Ascending aorta (tissue), 2 donors: ENCODE results near the gene RSF1. TPM values are rescaled to one million over a fixed set of nuclear protein-coding genes. Genes with fewer than 3 reads are reported as not detected.
"Not testable (repeated sequence)": the region's sequence is repeated elsewhere in the genome, so short reads cannot be mapped to it uniquely, and the experiment has no call there.

Experiments
- DNase-seq, 2 donors: peaks; one replicate each; pipeline ENCODE4 v3.0.0-alpha.2; 2019; ENCODE audit warnings: low spot score in 2 of 2
- H3K27ac ChIP-seq, 2 donors: fragments of 200-600 bp; sonication (generic); one replicate each; pipeline ENCODE4 v1.5.1; 2016 to 2017; ENCODE audit warnings: mild to moderate bottlenecking in 1 of 2
- H3K27me3 ChIP-seq: fragments of 200-600 bp; sonication (generic); one replicate; pipeline ENCODE4 v1.5.1; 2017
- H3K36me3 ChIP-seq, 2 donors: fragments of 200-600 bp; sonication (generic); one replicate each; pipeline ENCODE4 v1.5.1; 2016
- H3K4me1 ChIP-seq, 2 donors: fragments of 200-600 bp; sonication (generic); one replicate each; pipeline ENCODE4 v1.5.1; 2016 to 2017; ENCODE audit warnings: mild to moderate bottlenecking in 1 of 2
- H3K4me3 ChIP-seq, 2 donors: fragments of 200-600 bp; sonication (generic); one replicate each; pipeline ENCODE4 v1.5.1; 2016 to 2017; ENCODE audit warnings: mild to moderate bottlenecking in 1 of 2
- H3K9me3 ChIP-seq, 2 donors: fragments of 200-600 bp; sonication (generic); one replicate each; pipeline ENCODE4 v1.5.1; 2016
- intact Hi-C: fragments of 100-400 bp; cut with DNase I; formaldehyde crosslinking; loops from one replicate; pipeline ENCODE4 v1.15.1; 2023
- total RNA-seq: library from RNA; depleted of rRNA; stranded (reverse); fragments of >200 nt; gene quantifications from one replicate; pipeline ENCODE4 v1.1.0, GENCODE V29; 2016
- TF ChIP-seq, protein P1 (sequence below), 3 experiments: fragments of 200-600 bp in 2 of 3; fragments of 450-650 bp in 1 of 3; sonication (generic) in 2 of 3; IDR thresholded peaks; one replicate each; pipeline ENCODE4 v1.5.1; 2016 to 2019; ENCODE audit warnings: antibody characterized with exemption in 3 of 3, mild to moderate bottlenecking in 1 of 3, moderate library complexity in 1 of 3

The RSF1 gene
- total RNA-seq, 1 donor from 2014 or later: 17.8 TPM

DNA sequence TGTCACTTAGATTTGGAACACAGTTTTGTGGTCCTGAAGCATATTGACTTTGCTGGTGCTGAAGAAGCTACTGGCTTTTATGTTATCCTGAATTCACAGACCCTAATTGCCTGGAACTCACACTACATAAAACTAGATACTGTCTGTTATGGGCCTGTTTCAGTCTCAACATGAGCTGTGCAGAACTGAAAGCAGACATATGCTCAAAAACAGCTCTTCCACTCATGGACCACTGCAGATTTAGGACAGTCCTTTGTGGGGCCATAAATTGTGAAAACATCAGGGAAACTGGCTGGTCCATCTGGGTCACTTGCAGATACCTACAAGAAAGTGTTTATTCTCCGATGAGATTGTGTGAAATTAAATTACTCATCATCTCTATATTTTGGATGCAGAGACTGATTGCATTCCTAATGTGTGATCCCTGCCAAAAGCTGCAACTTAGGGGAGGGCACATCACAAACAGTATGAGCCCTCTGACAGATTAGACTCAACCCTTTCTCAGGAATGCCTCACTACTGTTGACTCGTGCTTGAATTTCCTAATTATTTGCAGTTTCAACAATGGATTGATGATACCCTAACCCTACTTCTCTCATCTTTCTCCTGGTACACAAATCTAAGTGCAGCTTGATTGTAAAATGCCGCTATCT is 172.7 kb downstream of the RSF1 start:
- TF ChIP-seq, protein P1, sequence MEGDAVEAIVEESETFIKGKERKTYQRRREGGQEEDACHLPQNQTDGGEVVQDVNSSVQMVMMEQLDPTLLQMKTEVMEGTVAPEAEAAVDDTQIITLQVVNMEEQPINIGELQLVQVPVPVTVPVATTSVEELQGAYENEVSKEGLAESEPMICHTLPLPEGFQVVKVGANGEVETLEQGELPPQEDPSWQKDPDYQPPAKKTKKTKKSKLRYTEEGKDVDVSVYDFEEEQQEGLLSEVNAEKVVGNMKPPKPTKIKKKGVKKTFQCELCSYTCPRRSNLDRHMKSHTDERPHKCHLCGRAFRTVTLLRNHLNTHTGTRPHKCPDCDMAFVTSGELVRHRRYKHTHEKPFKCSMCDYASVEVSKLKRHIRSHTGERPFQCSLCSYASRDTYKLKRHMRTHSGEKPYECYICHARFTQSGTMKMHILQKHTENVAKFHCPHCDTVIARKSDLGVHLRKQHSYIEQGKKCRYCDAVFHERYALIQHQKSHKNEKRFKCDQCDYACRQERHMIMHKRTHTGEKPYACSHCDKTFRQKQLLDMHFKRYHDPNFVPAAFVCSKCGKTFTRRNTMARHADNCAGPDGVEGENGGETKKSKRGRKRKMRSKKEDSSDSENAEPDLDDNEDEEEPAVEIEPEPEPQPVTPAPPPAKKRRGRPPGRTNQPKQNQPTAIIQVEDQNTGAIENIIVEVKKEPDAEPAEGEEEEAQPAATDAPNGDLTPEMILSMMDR (IDR thresholded peaks at IDR 0.05): no peak

DNA sequence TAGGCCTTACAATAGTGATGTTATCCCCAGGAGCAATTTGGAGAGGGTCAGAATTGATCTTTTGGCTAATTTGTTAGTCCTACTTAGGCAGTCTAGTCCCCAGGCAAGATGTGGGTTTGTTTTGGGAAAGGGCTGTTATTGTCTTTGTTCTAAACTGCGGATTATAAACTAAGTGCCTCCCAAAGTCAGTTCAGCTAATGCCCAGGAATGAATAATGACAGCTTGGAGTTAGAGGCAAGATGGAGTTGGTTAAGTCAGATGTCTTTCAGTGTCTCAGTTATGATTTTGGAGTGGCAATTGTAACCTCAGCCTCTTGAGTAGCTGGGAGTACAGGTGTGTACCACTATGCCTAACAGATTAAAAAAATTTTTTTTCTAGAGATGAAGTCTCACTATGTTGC is 175.6 kb downstream of the RSF1 start:
- no peak for DNase-seq
- TF ChIP-seq, protein P1 (IDR thresholded peaks at IDR 0.05): no peak
- no peaks in the 10 kb centered on the region for H3K27me3 ChIP-seq

More for the DNA sequence above, 172.7 kb downstream of the RSF1 start:
- H3K27me3 ChIP-seq: no peaks in the 10 kb centered on the region
- H3K36me3 ChIP-seq: no peaks in the 10 kb centered on the region
- no peaks in the 10 kb centered on the region for H3K4me1 ChIP-seq
- no peak overlapping the region for H3K27ac ChIP-seq
- H3K9me3 ChIP-seq: no peaks in the 10 kb centered on the region
- no peak for DNase-seq
- intact Hi-C loops: no loop called here
- H3K4me3 ChIP-seq: no peak overlapping the region

DNA sequence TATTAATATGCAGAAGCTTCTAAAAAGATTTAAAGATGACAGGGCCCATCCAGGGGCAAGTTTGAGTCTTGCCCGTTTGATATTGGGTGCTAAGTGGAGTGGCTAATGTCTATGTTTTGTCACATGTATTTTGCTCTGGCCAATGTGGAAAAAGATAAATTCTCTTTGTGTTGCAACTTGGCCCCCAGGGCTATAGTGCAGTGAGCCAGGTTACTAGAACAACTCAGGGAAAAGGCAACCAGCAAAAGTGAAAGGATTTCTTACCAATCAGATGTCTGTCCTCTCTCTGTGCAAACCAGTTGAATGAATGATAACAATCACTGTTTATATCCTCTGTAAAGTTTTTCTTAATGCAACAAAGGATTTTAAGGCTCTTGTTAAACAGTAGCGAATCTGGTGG is 178.3 kb downstream of the RSF1 start:
- no peaks in the 10 kb centered on the region for H3K27me3 ChIP-seq
- TF ChIP-seq, protein P1 (IDR thresholded peaks at IDR 0.05): no peak
- intact Hi-C loops: no loop called here
- no peaks in the 10 kb centered on the region for H3K9me3 ChIP-seq
- no peaks in the 10 kb centered on the region for H3K36me3 ChIP-seq
- DNase-seq: no peak
- no peak overlapping the region for H3K4me3 ChIP-seq
- peaks cover 0 to 3% of the 10 kb centered on the region in 2 donors for H3K4me1 ChIP-seq
- H3K27ac ChIP-seq: no peak overlapping the region

More for the DNA sequence above, 175.6 kb downstream of the RSF1 start:
- intact Hi-C loops: no loop called here
- Histone ChIP-seq H3K4me1 (no peaks in the 10 kb centered on the region), H3K9me3 (no peaks in the 10 kb centered on the region), H3K27ac (no peak overlapping the region), H3K36me3 (no peaks in the 10 kb centered on the region), H3K4me3 (no peak overlapping the region)

DNA sequence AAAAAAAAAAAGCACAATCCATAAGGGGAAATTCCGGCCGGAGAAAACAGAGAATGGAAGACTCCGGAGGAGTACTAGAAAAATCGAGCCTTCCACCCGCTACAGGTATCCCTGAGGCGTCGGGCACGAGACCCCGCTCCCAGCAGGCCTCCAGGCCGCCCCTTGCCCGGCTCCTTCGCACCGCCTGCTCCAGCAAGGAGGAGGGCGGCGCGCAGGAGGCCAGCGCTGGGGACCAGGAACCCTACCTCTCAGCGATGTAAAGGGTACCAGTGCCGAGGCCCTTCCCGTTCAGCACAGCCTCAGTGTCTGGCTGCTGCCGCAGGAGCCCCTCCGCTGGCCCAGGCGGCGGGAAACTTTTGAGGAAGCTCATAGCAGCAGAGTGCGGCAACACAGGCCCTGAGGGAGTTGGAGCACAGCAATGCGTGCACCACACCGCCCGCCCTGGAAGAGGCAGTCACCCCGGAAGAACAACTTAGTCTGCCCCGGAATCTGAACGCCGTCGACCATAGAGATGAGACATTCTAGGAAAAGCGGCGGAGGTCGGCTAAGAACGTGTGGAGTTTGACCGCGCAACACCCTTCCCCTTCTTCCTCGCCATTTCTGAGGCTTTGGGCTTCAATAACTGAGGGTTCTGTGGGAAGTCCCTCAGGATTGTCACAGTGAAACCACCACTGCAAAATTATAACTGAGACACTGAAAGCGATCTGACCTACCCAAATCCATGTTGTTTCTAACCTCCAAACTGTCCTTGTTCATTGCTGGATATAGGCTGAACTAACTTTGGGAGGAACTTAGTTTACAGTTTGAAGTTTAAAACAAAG is 183.0 kb downstream of the RSF1 start, which contains the start of gene CLNS1A:
CLNS1A (minus strand) TSS at position 450 of the 821 bp plus-strand sequence; CDS start at position 370, 80 bp downstream.
- TF ChIP-seq, protein P1 (IDR thresholded peaks at IDR 0.05): no peak
- Histone ChIP-seq H3K27ac (peak within 1 kb of the TSS; percentile 72 to 73), H3K36me3 (no peaks in the 10 kb centered on the region), H3K27me3 (no peaks in the 10 kb centered on the region), H3K4me3 (peak within 1 kb of the TSS; percentile 52 to 100), H3K9me3 (no peaks in the 10 kb centered on the region), H3K4me1 (peaks cover 0 to 12% of the 10 kb centered on the region in 2 donors)
- DNase-seq: peak; percentile 50 to 90
- intact Hi-C loops: loop anchor here (5.0 kb wide), 1 partner anchor 185 kb away; the partner anchor contains the start of genes AAMDC and RSF1

DNA sequence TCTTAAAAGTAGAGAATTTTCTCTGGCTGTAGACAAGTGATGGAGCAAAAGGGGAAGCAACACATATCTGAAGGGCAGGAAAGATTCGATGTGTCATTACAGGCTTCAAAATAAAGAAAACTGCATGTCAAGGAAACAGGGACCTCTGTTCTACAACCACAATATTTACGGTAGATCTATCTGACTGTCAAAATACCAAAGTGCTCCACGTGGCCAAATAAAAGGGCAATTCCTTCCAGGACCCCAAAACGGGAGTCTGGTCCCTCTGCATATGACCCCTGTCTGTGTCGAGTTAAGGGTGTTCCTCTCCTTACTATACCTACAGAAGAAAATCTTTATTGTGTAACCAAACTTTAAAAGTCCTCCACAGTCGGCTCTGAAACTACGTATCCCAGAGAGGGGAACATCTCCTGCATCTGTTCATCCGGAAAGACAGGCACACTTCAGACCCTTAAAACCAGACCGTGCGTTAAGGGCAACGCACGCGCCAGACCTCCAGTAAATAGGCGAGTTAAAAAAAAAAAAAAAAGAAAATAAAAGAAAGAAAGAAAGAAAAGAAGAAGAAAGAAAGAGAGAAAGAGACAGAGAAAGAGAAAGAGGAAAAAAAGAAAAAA is 183.7 kb downstream of the RSF1 start:
- Histone ChIP-seq H3K27me3 (no peaks in the 10 kb centered on the region), H3K27ac (peak overlapping the region; percentile 72 to 73), H3K36me3 (no peaks in the 10 kb centered on the region), H3K9me3 (no peaks in the 10 kb centered on the region), H3K4me1 (peaks cover 0 to 12% of the 10 kb centered on the region in 2 donors), H3K4me3 (peak overlapping the region; percentile 52 to 100)
- intact Hi-C loops: loop anchor here (5.0 kb wide), 1 partner anchor 185 kb away; the partner anchor contains the start of genes AAMDC and RSF1
- TF ChIP-seq, protein P1 (IDR thresholded peaks at IDR 0.05): no peak
- DNase-seq: no peak

DNA sequence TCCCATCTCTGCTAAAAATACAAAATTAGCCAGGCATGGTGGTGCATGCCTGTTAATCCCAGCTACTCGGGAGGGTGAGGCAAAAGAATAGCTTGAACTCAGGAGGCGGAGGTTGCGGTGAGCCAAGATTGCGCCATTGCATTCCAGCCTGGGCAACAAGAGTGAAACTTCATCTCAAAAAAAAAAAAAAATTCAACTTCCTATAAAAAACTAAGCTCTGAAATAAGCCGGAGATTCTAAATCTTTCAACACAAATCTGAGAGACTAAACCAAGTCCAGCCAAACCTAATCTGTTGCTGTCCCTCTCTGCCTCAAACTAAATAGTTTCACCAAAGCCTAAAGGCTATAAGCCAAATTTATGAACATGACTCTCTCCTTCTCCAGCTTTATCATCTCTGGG is 186.6 kb downstream of the RSF1 start:
- H3K9me3 ChIP-seq, H3K27ac ChIP-seq, DNase-seq, H3K36me3 ChIP-seq, H3K27me3 ChIP-seq, intact Hi-C loops, H3K4me3 ChIP-seq: not testable (repeated sequence)
- peaks cover 0 to 12% of the 10 kb centered on the region in 2 donors for H3K4me1 ChIP-seq
